GM19043 (cell line): Measurements from ENCODE around the gene RUVBL1.

Experiments used
- ATAC-seq: cut with Tn5 transposase; IDR thresholded peaks from one replicate; pipeline ENCODE4 v1.9.1; 2021; ENCODE audit warnings: low read depth; ENCODE audit not compliant: unreplicated experiment

RUVBL1 gene

DNA sequence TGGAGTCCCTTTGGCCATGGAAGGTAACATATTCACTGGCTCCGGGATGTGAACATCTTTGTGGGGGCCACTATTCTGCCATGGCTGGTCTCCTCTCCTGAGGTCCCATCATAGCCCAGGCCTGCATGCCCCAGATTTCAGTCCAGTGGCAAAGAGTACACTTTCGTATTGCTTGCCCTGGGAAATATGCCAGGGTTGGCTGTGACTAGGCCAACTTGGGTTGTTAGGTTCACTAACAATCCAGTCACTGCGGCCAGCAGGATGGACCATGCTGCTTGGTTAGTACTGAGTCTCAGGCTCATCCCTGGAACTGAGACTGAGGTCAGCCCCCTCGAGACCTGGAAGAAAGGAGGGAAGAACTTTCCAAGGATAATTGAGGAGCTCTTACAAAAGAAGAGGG is 19.9 kb upstream of the RUVBL1 start:
- ATAC-seq = no peak

- ATAC-seq = no peak
These were observed 9.8 kb upstream of the RUVBL1 start for GRCh38 chr3:128133273-128133883.

- ATAC-seq = no peak
These were observed 8.5 kb upstream of the RUVBL1 start for GRCh38 chr3:128131897-128132646.

DNA sequence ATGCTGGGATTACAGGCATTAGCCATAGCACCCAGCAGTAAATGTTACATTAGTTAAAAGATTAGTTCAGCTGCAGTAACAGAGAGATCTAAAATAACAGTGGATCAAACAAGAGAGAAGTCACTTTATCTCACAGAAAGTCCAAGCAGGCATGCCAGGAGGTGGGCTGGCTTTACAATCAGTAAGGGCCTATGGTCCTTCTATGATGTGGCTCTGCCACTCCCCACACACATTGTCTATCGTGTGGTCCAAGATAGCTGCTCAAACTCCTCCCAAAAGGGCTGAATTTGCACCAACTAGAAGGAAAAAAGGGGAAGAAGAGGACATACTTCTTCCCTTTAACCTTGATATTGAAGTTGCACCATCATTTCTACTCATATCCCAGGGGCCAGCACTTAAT is 4.6 kb upstream of the RUVBL1 start:
- ATAC-seq = no peak

DNA sequence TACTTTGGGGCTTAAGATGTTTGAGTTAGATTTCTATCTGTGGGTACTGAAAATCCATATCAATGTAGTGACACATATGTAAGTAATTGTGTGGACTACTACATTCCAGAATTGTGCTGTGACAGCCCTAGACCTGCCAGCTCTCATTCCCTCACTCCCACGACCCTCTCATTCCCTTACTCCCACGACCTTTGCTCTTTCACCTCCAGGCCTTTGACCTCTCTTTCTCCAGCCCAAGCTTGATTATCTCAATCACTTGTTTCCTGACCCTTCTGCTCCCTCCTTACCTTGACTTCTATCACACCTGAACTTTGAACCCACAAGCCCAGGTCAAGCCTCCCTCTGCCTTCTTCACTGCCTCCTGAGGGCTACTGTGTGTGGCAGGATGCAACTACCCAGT is 3.6 kb upstream of the RUVBL1 start:
- no peak for ATAC-seq

DNA sequence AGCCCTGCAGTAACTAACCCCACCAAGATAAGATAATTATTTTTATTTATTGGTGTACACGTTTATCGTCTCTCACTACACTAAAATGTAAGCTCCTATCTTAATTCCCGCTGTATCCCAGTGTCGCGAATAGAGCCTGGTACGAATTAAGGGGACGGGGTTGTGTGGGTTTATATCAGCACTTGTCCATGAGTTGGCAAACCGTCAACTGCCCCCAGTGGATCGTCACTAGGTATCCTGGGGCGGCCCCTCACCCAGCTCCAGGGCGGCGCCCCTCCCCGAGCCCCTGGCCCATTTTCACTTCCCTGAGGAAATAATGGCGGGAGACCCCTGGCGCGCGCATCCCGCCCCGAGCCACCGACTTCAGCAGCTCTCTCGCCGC is 465 bp downstream of the RUVBL1 start:
- ATAC-seq = no peak

GRCh38 chr3:128122013-128122412 is 1.6 kb downstream of the RUVBL1 start:
- no peak for ATAC-seq

DNA sequence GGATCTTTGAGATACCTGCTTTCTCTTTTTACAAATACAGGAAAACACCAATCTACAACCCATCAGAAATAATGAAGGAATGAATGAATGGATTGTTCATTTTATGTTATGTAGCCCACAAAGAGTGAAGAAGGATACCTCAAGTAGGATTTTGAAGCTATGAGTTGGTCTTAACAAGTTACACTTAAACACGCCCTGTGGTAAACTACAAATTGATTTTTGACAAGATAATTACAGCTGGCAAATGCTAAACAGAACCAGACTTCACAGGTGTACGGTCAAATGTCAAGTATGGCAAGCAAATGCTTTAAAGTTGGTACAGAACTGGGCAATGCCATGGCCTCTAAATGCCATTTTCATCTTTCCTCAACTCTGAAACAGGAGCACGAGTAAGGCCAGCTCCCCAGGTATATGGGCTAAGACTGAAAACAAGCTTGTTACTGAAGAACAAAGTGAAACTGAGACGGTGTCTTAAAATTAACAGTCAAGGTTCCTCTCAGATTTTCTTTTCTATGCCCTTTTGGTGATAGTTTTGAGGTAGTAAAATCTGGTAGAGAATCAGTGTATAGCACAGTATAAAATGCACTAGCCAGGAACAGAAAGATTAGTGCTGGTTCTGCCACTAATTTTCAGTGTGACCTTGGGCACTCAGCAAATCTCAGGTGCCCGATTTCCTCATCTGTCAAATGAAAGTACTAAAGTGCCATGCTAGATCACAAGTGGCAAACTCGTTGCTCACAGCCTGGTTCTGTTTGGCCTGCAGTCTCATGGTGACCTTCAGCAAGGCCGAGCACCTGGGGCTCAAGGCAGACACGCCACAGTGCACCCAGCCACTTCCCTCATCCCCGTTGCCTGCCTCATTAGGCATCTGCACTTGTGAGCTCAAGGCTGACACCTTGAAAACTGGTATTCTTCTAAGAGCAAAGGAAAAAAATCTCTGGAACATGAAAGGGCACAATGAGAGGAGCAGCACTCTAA is 9.5 kb downstream of the RUVBL1 start:
- ATAC-seq = peak; percentile 66

GRCh38 chr3:128112357-128112968 is 11.1 kb downstream of the RUVBL1 start:
- no peak for ATAC-seq

DNA sequence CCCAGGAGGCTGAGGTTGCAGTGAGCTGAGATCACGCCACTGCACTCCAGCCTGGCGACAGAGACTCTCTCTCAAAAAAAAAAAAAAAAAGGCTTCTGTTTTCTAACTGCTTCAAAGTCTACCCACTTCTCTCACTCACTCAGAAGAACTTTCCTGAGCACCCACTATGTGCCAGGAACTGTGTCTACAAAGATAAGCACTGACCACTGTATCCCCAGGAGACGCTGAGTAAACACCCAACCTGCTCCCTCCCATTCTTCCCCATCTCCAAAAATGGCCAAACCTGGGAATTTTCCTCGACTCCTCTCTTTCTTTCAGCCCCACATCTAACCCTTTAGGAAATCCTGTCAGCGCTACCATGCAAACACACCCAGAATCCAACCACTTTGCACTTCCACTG is 12.5 kb downstream of the RUVBL1 start:
- ATAC-seq = no peak

- no peak for ATAC-seq
These were observed 15.8 kb downstream of the RUVBL1 start for GRCh38 chr3:128107834-128108233.

GRCh38 chr3:128103136-128103676 is 20.4 kb downstream of the RUVBL1 start:
- ATAC-seq = no peak

DNA sequence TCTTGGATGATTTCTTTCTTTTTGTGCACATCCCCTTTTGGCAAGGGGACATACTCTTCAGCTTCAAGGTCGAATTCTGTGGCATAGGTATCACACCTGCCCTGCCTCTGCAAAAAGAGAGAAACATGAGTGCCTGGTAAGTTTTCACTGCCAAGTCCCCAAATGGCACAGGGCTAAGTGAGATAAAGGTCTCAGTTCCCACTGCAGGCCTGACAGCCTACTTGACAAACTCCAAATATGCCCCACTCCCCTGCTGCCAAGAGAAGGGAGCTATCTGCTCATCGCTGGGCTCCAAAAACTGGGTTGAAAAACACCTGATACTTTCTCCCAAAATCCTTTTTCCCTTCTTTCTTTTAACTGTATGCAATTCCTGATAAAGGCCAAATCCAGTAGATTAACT is 23.0 kb downstream of the RUVBL1 start:
- ATAC-seq = no peak

GRCh38 chr3:128100161-128100560 is 23.5 kb downstream of the RUVBL1 start:
- ATAC-seq = no peak

GRCh38 chr3:128098234-128098633 is 25.4 kb downstream of the RUVBL1 start:
- no peak for ATAC-seq

DNA sequence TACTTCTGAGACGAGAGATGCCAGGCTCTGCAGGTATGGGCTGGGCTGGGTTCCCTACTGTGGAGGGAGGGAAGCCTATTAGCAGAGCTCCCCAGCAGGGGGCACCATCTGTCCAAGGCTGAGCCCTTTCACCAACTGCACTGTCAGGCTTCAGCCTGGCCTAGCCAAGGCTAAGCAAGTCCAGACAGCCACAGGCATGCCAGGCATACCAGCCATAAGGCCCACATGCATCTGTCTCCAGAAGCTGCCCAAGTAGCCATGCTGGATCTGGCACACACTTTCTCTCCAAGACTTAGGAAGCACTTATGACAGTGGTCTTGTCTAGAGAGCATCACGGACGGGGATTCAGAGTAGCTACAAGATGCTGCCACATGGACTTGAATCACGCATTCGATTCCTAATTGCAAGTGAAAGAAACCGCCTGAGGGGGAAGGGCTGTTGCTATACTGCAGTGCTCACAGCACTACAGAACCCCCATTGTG is 28.3 kb downstream of the RUVBL1 start:
- ATAC-seq = peak; percentile 81

- ATAC-seq = no peak
These were observed 29.1 kb downstream of the RUVBL1 start for GRCh38 chr3:128094295-128095151.

- ATAC-seq = no peak
These were observed 32.0 kb downstream of the RUVBL1 start for GRCh38 chr3:128091586-128091985.

DNA sequence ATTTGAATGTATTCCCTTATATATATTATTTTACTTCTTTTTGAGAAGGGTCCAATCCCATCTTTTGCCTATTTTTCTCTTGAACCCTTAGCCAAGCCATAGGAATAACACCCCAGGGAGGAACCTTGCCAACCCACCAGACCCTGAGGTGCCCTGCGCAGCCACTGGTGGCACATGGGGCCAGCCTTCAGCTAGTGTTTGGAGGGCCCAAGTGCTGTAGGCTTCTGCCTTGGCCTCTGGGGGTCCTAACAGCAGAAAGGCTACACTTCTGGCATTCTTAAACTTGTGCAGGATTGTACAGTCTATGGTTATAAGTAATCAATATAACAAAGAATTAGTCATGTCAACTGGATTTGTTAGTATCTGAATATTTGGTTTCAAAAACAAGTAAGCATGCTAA is 34.5 kb downstream of the RUVBL1 start:
- ATAC-seq = no peak

GRCh38 chr3:128084675-128085021 is 39.0 kb downstream of the RUVBL1 start:
- ATAC-seq = no peak
